MG63 (cell line): ENCODE measurements around the gene SLC6A7. TPM values are rescaled to one million over a fixed set of nuclear protein-coding genes. Genes with fewer than 3 reads are reported as not detected.
A peak's percentile ranks its signal among the peaks of the same experiment; 100 is the strongest.

ENCODE experiments used
- DNase-seq: peaks from one replicate; pipeline ENCODE4 v3.0.0-alpha.2; 2020
- H3K27me3 ChIP-seq: fragments of 250-450 bp; sonication (Bioruptor Pico); 2 replicates; pipeline ENCODE4 v1.5.1; 2020; ENCODE audit warnings: mild to moderate bottlenecking, moderate library complexity
- H3K36me3 ChIP-seq: fragments of 250-450 bp; sonication (Bioruptor Pico); 2 replicates; pipeline ENCODE4 v1.5.1; 2020; ENCODE audit warnings: mild to moderate bottlenecking, moderate library complexity
- H3K4me3 ChIP-seq: fragments of 250-450 bp; sonication (Bioruptor Pico); 2 replicates; pipeline ENCODE4 v1.5.1; 2020; ENCODE audit warnings: mild to moderate bottlenecking, moderate library complexity
- H3K9me3 ChIP-seq: fragments of 250-450 bp; sonication (Bioruptor Pico); 2 replicates; pipeline ENCODE4 v1.5.1; 2020; ENCODE audit warnings: mild to moderate bottlenecking, moderate library complexity
- total RNA-seq: library from RNA; depleted of rRNA; stranded (reverse); fragments of >200 nt; shearing (Covaris generic); gene quantifications from 2 replicates; pipeline ENCODE4 v1.2.3, GENCODE V29; 2014; ENCODE audit warnings: low replicate concordance

SLC6A7 gene
- total RNA-seq, 1 experiment from 2014 or later: not detected

- no peak overlapping the region for H3K4me3 ChIP-seq
- no peak for DNase-seq
- no peaks in the 10 kb centered on the region for H3K27me3 ChIP-seq
- H3K36me3 ChIP-seq: peaks cover 3% of the 10 kb centered on the region
- H3K9me3 ChIP-seq: no peaks in the 10 kb centered on the region
Measured at GRCh38 chr5:150153483-150153882, 36.4 kb upstream of the SLC6A7 start.

- H3K36me3 ChIP-seq: peaks cover 3% of the 10 kb centered on the region
- peak overlapping the region; percentile 40 for H3K4me3 ChIP-seq
- no peaks in the 10 kb centered on the region for H3K27me3 ChIP-seq
- no peak for DNase-seq
- H3K9me3 ChIP-seq: no peaks in the 10 kb centered on the region
Measured at GRCh38 chr5:150153957-150154617, 35.8 kb upstream of the SLC6A7 start.

- no peak for DNase-seq
- Histone ChIP-seq H3K27me3 (no peaks in the 10 kb centered on the region), H3K36me3 (peaks cover 3% of the 10 kb centered on the region), H3K9me3 (no peaks in the 10 kb centered on the region), H3K4me3 (peak overlapping the region; percentile 40)
Measured at GRCh38 chr5:150154618-150155128, 35.2 kb upstream of the SLC6A7 start.

- peak; percentile 91 for DNase-seq
- Histone ChIP-seq H3K36me3 (peaks cover 3% of the 10 kb centered on the region), H3K4me3 (peak within 1 kb of the TSS; percentile 40), H3K27me3 (no peaks in the 10 kb centered on the region), H3K9me3 (no peaks in the 10 kb centered on the region)
Measured at GRCh38 chr5:150155258-150156026, 34.4 kb upstream of the SLC6A7 start, which contains the start of gene PDGFRB. TSS of gene PDGFRB (minus strand) at chr5:150155845. CDS start at chr5:150137047, 18,798 bp downstream.

DNA sequence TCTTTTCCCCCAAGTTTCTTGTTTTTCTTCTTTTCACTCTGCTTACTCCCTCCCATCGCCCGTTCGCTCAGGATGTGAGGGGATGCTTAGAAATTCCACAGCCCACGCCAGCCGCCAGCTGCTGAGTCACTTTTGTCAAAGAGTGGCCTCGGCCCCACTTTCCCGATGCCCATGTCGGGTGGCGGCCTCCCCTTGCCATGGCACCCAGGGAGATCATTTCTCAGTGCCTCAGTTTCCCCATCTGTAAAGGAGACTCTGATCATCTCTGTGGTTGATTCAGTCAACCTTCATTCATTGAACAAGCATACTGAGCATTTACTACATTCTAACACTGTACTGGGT is 33.9 kb upstream of the SLC6A7 start:
- peak overlapping the region; percentile 40 for H3K4me3 ChIP-seq
- H3K36me3 ChIP-seq: peaks cover 3% of the 10 kb centered on the region
- no peak for DNase-seq
- no peaks in the 10 kb centered on the region for H3K27me3 ChIP-seq
- H3K9me3 ChIP-seq: no peaks in the 10 kb centered on the region

DNA sequence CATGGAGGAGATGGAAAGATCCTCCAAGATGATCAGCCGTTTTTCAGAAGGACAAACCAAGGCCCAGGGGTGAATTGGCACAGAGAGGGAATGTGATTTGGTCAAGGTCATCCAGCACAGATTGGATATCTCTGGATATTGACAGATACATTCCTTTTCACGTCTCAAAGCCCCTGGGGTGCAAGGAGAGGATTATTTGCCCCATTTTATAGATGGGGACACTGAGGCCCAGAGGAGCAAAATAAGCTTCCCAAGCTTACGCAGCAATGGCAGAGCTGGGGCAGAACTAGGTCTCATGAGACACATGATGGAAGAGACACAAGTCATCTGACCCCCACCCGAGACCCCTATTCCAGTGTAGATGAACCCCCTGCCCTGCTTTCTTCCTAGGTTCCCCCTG is 33.3 kb upstream of the SLC6A7 start:
- no peaks in the 10 kb centered on the region for H3K27me3 ChIP-seq
- no peaks in the 10 kb centered on the region for H3K9me3 ChIP-seq
- no peak for DNase-seq
- H3K4me3 ChIP-seq: no peak overlapping the region
- H3K36me3 ChIP-seq: peaks cover 3% of the 10 kb centered on the region

DNA sequence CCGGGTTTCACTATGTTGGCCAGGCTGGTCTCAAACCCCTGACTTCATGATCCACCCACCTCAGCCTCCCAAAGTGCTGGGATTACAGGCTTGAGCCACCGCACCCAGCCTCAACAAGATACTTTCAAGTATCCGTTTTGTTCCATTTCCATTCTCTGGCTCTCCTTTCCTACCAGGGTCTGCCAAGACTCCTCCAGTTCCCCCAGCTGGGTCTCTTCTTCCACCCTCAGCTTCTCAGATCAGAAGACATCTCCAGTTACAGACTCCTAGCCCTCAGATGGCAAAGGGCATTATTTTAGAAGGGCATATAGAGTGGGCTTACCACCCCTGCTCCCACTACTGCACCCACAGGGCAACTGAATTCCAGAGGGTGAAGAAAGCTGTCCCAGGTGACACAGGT is 32.7 kb upstream of the SLC6A7 start:
- Histone ChIP-seq H3K27me3 (no peaks in the 10 kb centered on the region), H3K9me3 (no peaks in the 10 kb centered on the region), H3K4me3 (no peak overlapping the region), H3K36me3 (peaks cover 3% of the 10 kb centered on the region)
- DNase-seq: no peak

- Histone ChIP-seq H3K27me3 (no peaks in the 10 kb centered on the region), H3K4me3 (no peak overlapping the region), H3K36me3 (no peaks in the 10 kb centered on the region; the same call in 1 of the 2 replicates), H3K9me3 (no peaks in the 10 kb centered on the region)
- DNase-seq: no peak
Measured at GRCh38 chr5:150158170-150158949, 31.5 kb upstream of the SLC6A7 start.

GRCh38 chr5:150159031-150159430 is 30.8 kb upstream of the SLC6A7 start:
- Histone ChIP-seq H3K4me3 (no peak overlapping the region), H3K36me3 (no peaks in the 10 kb centered on the region; the same call in 1 of the 2 replicates), H3K9me3 (no peaks in the 10 kb centered on the region), H3K27me3 (no peaks in the 10 kb centered on the region)
- DNase-seq: no peak

DNA sequence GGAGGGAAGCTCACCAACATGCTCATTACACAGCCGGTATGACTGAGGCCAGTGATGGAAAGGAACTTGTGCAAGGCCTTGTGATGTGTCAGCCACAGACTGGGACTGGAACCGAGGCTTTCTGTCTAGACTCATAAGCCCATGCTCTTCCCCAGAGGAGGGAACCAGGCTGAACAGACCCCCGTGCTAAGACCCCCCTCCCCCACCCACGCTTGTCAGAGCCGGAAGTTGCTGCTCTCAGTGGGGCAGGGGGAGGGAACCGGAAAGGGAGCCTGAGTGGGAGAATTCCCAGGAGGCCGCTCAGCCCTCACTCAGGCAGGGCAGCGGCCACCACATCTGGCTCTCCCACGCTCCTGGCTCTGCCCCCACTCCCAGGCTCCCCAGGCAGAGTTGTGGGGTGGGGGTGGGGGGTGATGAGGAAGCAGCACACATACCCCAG is 30.1 kb upstream of the SLC6A7 start:
- Histone ChIP-seq H3K27me3 (no peaks in the 10 kb centered on the region), H3K9me3 (no peaks in the 10 kb centered on the region), H3K4me3 (no peak overlapping the region), H3K36me3 (no peaks in the 10 kb centered on the region)
- no peak for DNase-seq

DNA sequence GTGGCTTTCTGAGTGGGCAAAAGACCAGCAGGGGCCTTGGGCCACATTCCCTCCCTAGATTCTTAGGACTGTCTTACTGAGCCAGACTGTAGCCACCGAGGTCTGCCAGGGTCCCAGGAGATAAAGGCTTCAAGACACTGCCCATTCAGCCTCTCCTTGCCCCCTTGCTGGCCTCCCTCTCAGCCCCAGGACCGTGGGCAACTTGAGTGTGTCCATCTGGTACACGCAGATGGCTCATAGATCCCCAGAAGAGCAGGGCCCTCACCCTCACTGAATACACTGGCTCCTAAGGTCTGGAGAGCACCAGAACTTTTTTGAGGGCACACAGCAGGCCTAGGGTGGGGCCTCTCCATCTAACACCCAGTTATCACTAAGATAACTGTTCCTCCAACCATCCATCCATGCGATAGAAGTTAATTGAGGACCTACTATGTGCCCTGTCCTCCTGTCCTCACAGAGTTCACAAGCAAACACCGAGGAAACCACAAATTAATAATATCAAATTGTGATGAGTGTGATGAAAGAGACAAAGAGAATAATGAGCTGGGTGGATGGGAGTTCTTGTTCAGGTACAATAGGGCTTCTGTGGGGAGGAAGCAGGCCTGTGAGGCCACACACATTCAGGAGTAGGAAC is 29.3 kb upstream of the SLC6A7 start:
- DNase-seq: no peak
- Histone ChIP-seq H3K36me3 (no peaks in the 10 kb centered on the region), H3K27me3 (no peaks in the 10 kb centered on the region), H3K9me3 (no peaks in the 10 kb centered on the region), H3K4me3 (no peak overlapping the region)

DNA sequence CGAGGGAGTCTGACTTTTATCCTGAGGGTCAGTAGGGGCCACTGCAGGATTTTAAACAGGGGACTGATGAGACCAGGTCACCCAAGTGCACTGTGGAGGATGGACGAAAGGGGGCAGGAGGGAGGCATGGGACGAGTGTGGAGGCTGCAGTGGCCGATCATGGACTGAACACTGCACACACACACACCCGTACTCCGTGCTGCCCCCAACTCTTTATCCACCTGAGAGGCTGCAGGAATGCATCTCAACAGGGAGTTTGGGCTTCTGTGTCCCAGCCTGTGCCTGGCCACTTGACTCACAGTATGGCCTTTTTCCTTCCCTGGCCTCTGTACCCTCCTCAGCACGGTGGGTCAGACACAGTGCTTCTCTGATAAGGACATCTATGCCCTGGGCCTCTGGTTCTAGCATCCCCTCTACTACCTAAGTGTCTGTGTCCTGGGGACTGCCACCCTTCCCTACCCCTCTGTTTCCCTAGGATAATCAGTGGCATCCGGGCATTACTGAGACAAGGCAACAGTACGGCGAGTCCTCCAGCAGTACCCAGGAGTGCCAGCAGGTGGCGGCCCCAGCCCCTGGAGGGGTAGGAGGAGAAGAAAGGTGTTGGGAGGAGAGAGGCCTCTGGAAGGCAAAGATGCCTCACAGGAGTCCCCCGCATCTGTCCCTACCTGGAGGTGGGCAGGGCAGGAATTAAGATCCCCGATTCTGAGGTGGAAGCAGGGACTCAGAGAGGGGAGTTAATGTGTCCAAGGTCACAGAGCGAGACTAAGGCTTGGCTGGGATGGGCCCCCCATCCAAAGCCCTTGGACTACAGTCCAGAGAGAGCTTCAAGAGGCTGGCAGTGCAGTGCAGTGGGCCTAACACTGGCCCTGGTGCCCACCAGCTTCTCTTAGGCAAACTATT is 28.4 kb upstream of the SLC6A7 start:
- peak; percentile 85 for DNase-seq
- no peaks in the 10 kb centered on the region for H3K9me3 ChIP-seq
- H3K27me3 ChIP-seq: no peaks in the 10 kb centered on the region
- no peak overlapping the region for H3K4me3 ChIP-seq
- no peaks in the 10 kb centered on the region for H3K36me3 ChIP-seq

DNA sequence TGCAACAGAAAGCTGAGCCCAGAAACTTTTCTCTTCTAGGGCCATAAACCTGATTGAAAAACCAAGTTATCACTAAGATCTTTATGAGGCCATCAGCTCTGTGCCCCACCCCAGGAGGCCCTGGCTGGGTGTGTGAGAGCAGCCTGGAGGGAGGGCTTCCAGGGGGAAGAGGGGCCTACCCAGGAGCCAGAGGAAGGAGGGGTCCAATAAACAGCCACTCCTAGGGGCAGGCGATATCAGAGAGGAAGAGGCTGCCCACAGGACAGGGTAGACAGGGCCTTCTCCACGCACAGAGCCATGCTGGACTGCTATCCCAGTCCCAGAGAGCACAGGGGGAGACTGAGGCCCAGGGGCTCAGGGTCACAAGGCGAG is 27.7 kb upstream of the SLC6A7 start:
- no peak for DNase-seq

GRCh38 chr5:150163035-150163434 is 26.8 kb upstream of the SLC6A7 start:
- no peak for DNase-seq
- H3K9me3 ChIP-seq: no peaks in the 10 kb centered on the region
- no peaks in the 10 kb centered on the region for H3K27me3 ChIP-seq
- H3K36me3 ChIP-seq: no peaks in the 10 kb centered on the region
- no peak overlapping the region for H3K4me3 ChIP-seq

More for the DNA sequence above, 27.7 kb upstream of the SLC6A7 start:
- Histone ChIP-seq H3K4me3 (no peak overlapping the region), H3K27me3 (no peaks in the 10 kb centered on the region), H3K9me3 (no peaks in the 10 kb centered on the region), H3K36me3 (no peaks in the 10 kb centered on the region)

- H3K27me3 ChIP-seq: no peaks in the 10 kb centered on the region
- H3K9me3 ChIP-seq: no peaks in the 10 kb centered on the region
- H3K4me3 ChIP-seq: no peak overlapping the region
- DNase-seq: peak; percentile 97
- H3K36me3 ChIP-seq: no peaks in the 10 kb centered on the region
Measured at GRCh38 chr5:150163547-150164059, 26.3 kb upstream of the SLC6A7 start.
